ENCODE data around the gene STPG1.

Gene STPG1

DNA sequence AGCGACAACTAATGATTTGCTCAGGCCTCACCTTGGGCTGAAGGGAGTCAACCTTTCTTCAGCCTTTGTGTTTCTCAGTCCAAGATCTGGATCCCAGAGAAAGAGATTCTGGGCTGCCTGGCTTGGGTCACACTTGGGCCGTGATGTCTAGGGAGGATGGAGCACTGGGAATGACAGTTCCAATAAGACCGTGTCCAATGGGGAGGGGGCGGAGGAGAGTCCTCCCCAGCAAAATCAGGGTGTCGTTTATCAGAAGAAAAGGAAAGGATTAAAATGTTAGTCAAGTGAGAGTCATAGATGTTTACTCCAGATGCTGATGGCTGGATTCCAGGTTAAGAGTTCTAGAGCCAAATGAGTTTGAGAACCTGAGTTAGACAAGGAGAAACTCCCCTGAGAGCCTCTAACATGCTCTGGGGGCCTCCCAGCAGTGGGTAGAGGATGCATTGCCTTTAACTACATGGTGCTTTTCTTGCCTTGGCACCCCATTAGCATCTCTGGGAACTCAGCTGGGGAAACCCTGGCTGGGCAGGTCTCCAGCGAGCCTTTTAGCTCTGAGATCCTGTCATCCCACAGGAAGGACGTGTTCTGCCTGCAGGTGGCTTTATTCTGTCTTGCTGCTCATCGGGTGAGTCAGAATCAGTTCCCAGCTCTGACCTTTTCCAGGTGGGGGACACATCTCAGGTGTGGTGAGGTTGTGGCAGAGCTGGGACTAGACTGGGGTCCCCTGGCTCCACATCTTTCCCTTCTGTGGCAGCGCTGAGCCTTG lies 24.2 kb upstream of the STPG1 start:
- in situ Hi-C loops (cut with HindIII; ENCODE audit: low pct_ligation_motif_present, low sequenced_read_pairs): no loop called here
- Histone ChIP-seq H3K27ac (no peak overlapping the region), H3K27me3 (replicated peaks) (no peaks in the 10 kb centered on the region), H3K36me3 (replicated peaks) (no peaks in the 10 kb centered on the region), H3K4me3 (ENCODE audit: low read depth, low read length) (no peak overlapping the region)
- TF ChIP-seq CTCF (IDR thresholded peaks at IDR 0.05; ENCODE audit: low read depth, low read length, missing control alignments): no peak
- no peak for DNase-seq

GRCh38 chr1:24435782-24436365 lies 22.3 kb upstream of the STPG1 start:
- DNase-seq: no peak
- TF ChIP-seq CTCF (IDR thresholded peaks at IDR 0.05; ENCODE audit: low read depth, low read length, missing control alignments): no peak
- no peak overlapping the region for H3K27ac ChIP-seq
- no peaks in the 10 kb centered on the region for H3K27me3 ChIP-seq (replicated peaks)
- no peak overlapping the region for H3K4me3 ChIP-seq (ENCODE audit: low read depth, low read length)
- in situ Hi-C loops (cut with HindIII; ENCODE audit: low pct_ligation_motif_present, low sequenced_read_pairs): no loop called here
- no peaks in the 10 kb centered on the region for H3K36me3 ChIP-seq (replicated peaks)

GRCh38 chr1:24427545-24427862 lies 13.9 kb upstream of the STPG1 start:
- DNase-seq: no peak
- in situ Hi-C loops (cut with HindIII; ENCODE audit: low pct_ligation_motif_present, low sequenced_read_pairs): no loop called here
- no peaks in the 10 kb centered on the region for H3K36me3 ChIP-seq (replicated peaks)
- H3K27ac ChIP-seq: no peak overlapping the region
- no peaks in the 10 kb centered on the region for H3K27me3 ChIP-seq (replicated peaks)
- no peak overlapping the region for H3K4me3 ChIP-seq (ENCODE audit: low read depth, low read length)
- TF ChIP-seq CTCF (IDR thresholded peaks at IDR 0.05; ENCODE audit: low read depth, low read length, missing control alignments): no peak

DNA sequence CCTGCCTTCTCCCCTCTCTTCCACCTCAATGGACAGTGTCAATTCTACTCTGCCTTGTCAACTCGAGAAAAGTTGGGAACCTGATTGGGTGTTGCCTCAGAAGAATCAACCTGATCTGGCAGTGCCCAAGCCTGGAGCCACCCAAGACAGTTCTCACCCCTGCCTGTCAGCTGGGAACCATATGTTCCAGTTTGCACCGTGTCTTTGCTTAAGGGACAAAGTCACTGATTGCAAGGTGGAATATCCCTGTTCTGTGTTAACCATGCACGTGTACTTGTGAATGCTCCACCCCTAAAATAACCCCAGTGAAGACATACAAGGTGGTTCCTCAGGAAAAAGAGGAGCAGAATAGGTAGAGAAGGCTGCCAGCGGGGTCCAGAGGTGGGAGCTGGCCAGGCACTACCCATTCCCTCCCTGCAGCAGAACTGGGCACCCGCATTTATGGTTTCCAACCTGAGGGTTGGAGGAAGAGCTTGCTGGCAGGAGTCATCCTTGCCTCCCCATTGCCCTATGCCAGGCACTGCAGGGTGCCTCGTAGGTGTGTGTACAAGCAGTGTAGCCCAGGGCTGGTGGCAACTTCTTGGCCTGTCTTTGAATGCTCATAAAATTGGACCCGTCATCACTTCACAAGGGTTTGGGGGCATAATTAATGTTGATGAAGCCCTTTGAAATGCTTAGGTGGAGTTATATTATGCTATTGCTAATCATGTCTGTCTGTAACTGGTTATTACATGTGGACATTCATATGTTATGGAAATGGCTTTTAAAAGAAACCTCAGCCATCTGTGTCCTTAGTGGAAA lies 13.4 kb upstream of the STPG1 start:
- no peaks in the 10 kb centered on the region for H3K36me3 ChIP-seq (replicated peaks)
- in situ Hi-C loops (cut with HindIII; ENCODE audit: low pct_ligation_motif_present, low sequenced_read_pairs): no loop called here

GRCh38 chr1:24425922-24426321 lies 12.3 kb upstream of the STPG1 start:
- Histone ChIP-seq H3K27ac (no peak overlapping the region), H3K36me3 (replicated peaks) (no peaks in the 10 kb centered on the region), H3K4me3 (ENCODE audit: low read depth, low read length) (no peak overlapping the region), H3K27me3 (replicated peaks) (no peaks in the 10 kb centered on the region)
- in situ Hi-C loops (cut with HindIII; ENCODE audit: low pct_ligation_motif_present, low sequenced_read_pairs): no loop called here
- TF ChIP-seq CTCF (IDR thresholded peaks at IDR 0.05; ENCODE audit: low read depth, low read length, missing control alignments): no peak
- DNase-seq: no peak

More for the DNA sequence above, 13.4 kb upstream of the STPG1 start:
- H3K4me3 ChIP-seq (ENCODE audit: low read depth, low read length): no peak overlapping the region
- no peaks in the 10 kb centered on the region for H3K27me3 ChIP-seq (replicated peaks)
- TF ChIP-seq CTCF (IDR thresholded peaks at IDR 0.05; ENCODE audit: low read depth, low read length, missing control alignments): no peak
- H3K27ac ChIP-seq: no peak overlapping the region
- no peak for DNase-seq
